ENCODE measurements around the gene UGT1A6. TPM values are rescaled to one million over a fixed set of nuclear protein-coding genes. Genes with fewer than 3 reads are reported as not detected.
A peak's percentile ranks its signal among the peaks of the same experiment; 100 is the strongest.
"Not testable (repeated sequence)": the region's sequence is repeated elsewhere in the genome, so short reads cannot be mapped to it uniquely, and the experiment has no call there.

Gene UGT1A6
- total RNA-seq, 2 experiments from 2014 or later: not detected

- no peak overlapping the region for H3K4me3 Mint-ChIP-seq
- H3K9me3 Mint-ChIP-seq (ENCODE audit: insufficient read depth): no peaks in the 10 kb centered on the region
- POLR2A ChIA-PET: no interaction called here
- no peak for ATAC-seq
- peaks cover 5% of the 10 kb centered on the region for H3K4me1 Mint-ChIP-seq (ENCODE audit: low read depth)
- no peak overlapping the region for H3K27ac Mint-ChIP-seq
- peaks cover 12% of the 10 kb centered on the region for H3K27me3 Mint-ChIP-seq (ENCODE audit: low read depth)
- CTCF ChIA-PET: no interaction called here
- no peak for DNase-seq
- no peaks in the 10 kb centered on the region for H3K36me3 Mint-ChIP-seq (ENCODE audit: low read depth)
Measured at GRCh38 chr2:233707940-233708644, 15.4 kb downstream of the UGT1A6 start.

GRCh38 chr2:233708942-233709341 lies 16.3 kb downstream of the UGT1A6 start:
- no peaks in the 10 kb centered on the region for H3K36me3 Mint-ChIP-seq (ENCODE audit: low read depth)
- ChIA-PET POLR2A (no interaction called here), CTCF (no interaction called here)
- H3K27ac Mint-ChIP-seq: no peak overlapping the region
- H3K4me1 Mint-ChIP-seq (ENCODE audit: low read depth): peaks cover 11% of the 10 kb centered on the region
- DNase-seq: no peak
- H3K9me3 Mint-ChIP-seq (ENCODE audit: insufficient read depth): no peaks in the 10 kb centered on the region
- no peak overlapping the region for H3K4me3 Mint-ChIP-seq
- no peak for ATAC-seq
- peaks cover 11% of the 10 kb centered on the region for H3K27me3 Mint-ChIP-seq (ENCODE audit: low read depth)

GRCh38 chr2:233711312-233712008 lies 18.8 kb downstream of the UGT1A6 start:
- CTCF ChIA-PET: interaction anchor here (1.0 to 1.1 kb wide), 2 partner anchors 15 to 661 kb away, joined by 3 to 4 read pairs; no protein-coding TSS in a partner anchor
- no peak overlapping the region for H3K27ac Mint-ChIP-seq
- H3K4me3 Mint-ChIP-seq: no peak overlapping the region
- no peaks in the 10 kb centered on the region for H3K9me3 Mint-ChIP-seq (ENCODE audit: insufficient read depth)
- DNase-seq (peak; percentile 78), ATAC-seq (peak; percentile 84)
- no peaks in the 10 kb centered on the region for H3K36me3 Mint-ChIP-seq (ENCODE audit: low read depth)
- H3K27me3 Mint-ChIP-seq (ENCODE audit: low read depth): peaks cover 12% of the 10 kb centered on the region
- peaks cover 16% of the 10 kb centered on the region for H3K4me1 Mint-ChIP-seq (ENCODE audit: low read depth)
- POLR2A ChIA-PET: no interaction called here

- Mint-ChIP-seq H3K27me3 (ENCODE audit: low read depth) (peaks cover 12% of the 10 kb centered on the region), H3K4me1 (ENCODE audit: low read depth) (peaks cover 16% of the 10 kb centered on the region), H3K36me3 (ENCODE audit: low read depth) (no peaks in the 10 kb centered on the region), H3K9me3 (ENCODE audit: insufficient read depth) (no peaks in the 10 kb centered on the region), H3K4me3 (no peak within 1 kb of the TSS), H3K27ac (no peak within 1 kb of the TSS)
- ChIA-PET CTCF (interaction anchor here (0.7 kb wide), 1 partner anchor 236 kb away, joined by 3 read pairs; no protein-coding TSS in a partner anchor), POLR2A (no interaction called here)
- DNase-seq (no peak), ATAC-seq (no peak)
Measured at GRCh38 chr2:233712611-233713261, 20.0 kb downstream of the UGT1A6 start, which contains the start of gene UGT1A5. Gene UGT1A5, plus strand, starts transcription at chr2:233712907. Its CDS starts 85 bp downstream, at chr2:233712992.

GRCh38 chr2:233713262-233713615 lies 20.5 kb downstream of the UGT1A6 start:
- Mint-ChIP-seq H3K36me3 (ENCODE audit: low read depth) (no peaks in the 10 kb centered on the region), H3K27me3 (ENCODE audit: low read depth) (peaks cover 12% of the 10 kb centered on the region), H3K27ac (no peak overlapping the region), H3K4me1 (ENCODE audit: low read depth) (peaks cover 16% of the 10 kb centered on the region), H3K4me3 (no peak overlapping the region), H3K9me3 (ENCODE audit: insufficient read depth) (no peaks in the 10 kb centered on the region)
- ATAC-seq: no peak
- POLR2A ChIA-PET: no interaction called here
- CTCF ChIA-PET: no interaction called here
- DNase-seq: no peak

- H3K27me3 Mint-ChIP-seq (ENCODE audit: low read depth): peaks cover 13% of the 10 kb centered on the region
- CTCF ChIA-PET: no interaction called here
- H3K4me1 Mint-ChIP-seq (ENCODE audit: low read depth): peaks cover 16% of the 10 kb centered on the region
- no peak overlapping the region for H3K27ac Mint-ChIP-seq
- H3K4me3 Mint-ChIP-seq: no peak overlapping the region
- POLR2A ChIA-PET: no interaction called here
- no peaks in the 10 kb centered on the region for H3K36me3 Mint-ChIP-seq (ENCODE audit: low read depth)
- no peak for DNase-seq
- H3K9me3 Mint-ChIP-seq (ENCODE audit: insufficient read depth): no peaks in the 10 kb centered on the region
- ATAC-seq: no peak
Measured at GRCh38 chr2:233714121-233714520, 21.4 kb downstream of the UGT1A6 start.

- POLR2A ChIA-PET: no interaction called here
- Mint-ChIP-seq H3K4me3 (no peak within 1 kb of the TSS), H3K4me1 (ENCODE audit: low read depth) (peaks cover 9% of the 10 kb centered on the region), H3K9me3 (ENCODE audit: insufficient read depth) (no peaks in the 10 kb centered on the region), H3K36me3 (ENCODE audit: low read depth) (no peaks in the 10 kb centered on the region), H3K27ac (no peak within 1 kb of the TSS), H3K27me3 (ENCODE audit: low read depth) (peaks cover 16% of the 10 kb centered on the region)
- DNase-seq: no peak
- no peak for ATAC-seq
- CTCF ChIA-PET: no interaction called here
Measured at GRCh38 chr2:233718552-233718951, 25.9 kb downstream of the UGT1A6 start, which contains the start of gene UGT1A4. Gene UGT1A4, plus strand, starts transcription at chr2:233718736. Its CDS starts 85 bp downstream, at chr2:233718821.

- CTCF ChIA-PET: interaction anchor here (0.7 kb wide), 1 partner anchor 84 kb away, joined by 3 read pairs; no protein-coding TSS in a partner anchor
Measured at GRCh38 chr2:233728723-233729301, 36.1 kb downstream of the UGT1A6 start, which contains the start of gene UGT1A3. Gene UGT1A3, plus strand, starts transcription at chr2:233729042. Its CDS starts 85 bp downstream, at chr2:233729127.

GRCh38 chr2:233736868-233737653 lies 44.4 kb downstream of the UGT1A6 start:
- CTCF ChIA-PET; ATAC-seq; H3K27ac Mint-ChIP-seq; H3K4me1 Mint-ChIP-seq (ENCODE audit: low read depth); DNase-seq; H3K4me3 Mint-ChIP-seq; H3K36me3 Mint-ChIP-seq (ENCODE audit: low read depth); POLR2A ChIA-PET; H3K9me3 Mint-ChIP-seq (ENCODE audit: insufficient read depth): not testable (repeated sequence)
- H3K27me3 Mint-ChIP-seq (ENCODE audit: low read depth): peaks cover 34% of the 10 kb centered on the region

More at GRCh38 chr2:233728723-233729301, 36.1 kb downstream of the UGT1A6 start, which contains the start of gene UGT1A3:
- H3K27me3 Mint-ChIP-seq (ENCODE audit: low read depth): peaks cover 5% of the 10 kb centered on the region
- ATAC-seq (no peak), DNase-seq (no peak)
- POLR2A ChIA-PET: no interaction called here
- H3K36me3 Mint-ChIP-seq (ENCODE audit: low read depth): no peaks in the 10 kb centered on the region
- H3K4me3 Mint-ChIP-seq: no peak within 1 kb of the TSS
- no peaks in the 10 kb centered on the region for H3K9me3 Mint-ChIP-seq (ENCODE audit: insufficient read depth)
- H3K4me1 Mint-ChIP-seq (ENCODE audit: low read depth): no peaks in the 10 kb centered on the region
- H3K27ac Mint-ChIP-seq: no peak within 1 kb of the TSS

GRCh38 chr2:233740870-233741269 lies 48.2 kb downstream of the UGT1A6 start:
- ATAC-seq (no peak), DNase-seq (no peak)
- Mint-ChIP-seq H3K27me3 (ENCODE audit: low read depth) (peaks cover 20% of the 10 kb centered on the region), H3K4me1 (ENCODE audit: low read depth) (no peaks in the 10 kb centered on the region), H3K36me3 (ENCODE audit: low read depth) (no peaks in the 10 kb centered on the region), H3K27ac (no peak overlapping the region), H3K9me3 (ENCODE audit: insufficient read depth) (no peaks in the 10 kb centered on the region), H3K4me3 (no peak overlapping the region)
- ChIA-PET CTCF (no interaction called here), POLR2A (no interaction called here)

- POLR2A ChIA-PET: no interaction called here
- Mint-ChIP-seq H3K27ac (no peak overlapping the region), H3K4me1 (ENCODE audit: low read depth) (no peaks in the 10 kb centered on the region), H3K4me3 (no peak overlapping the region), H3K9me3 (ENCODE audit: insufficient read depth) (no peaks in the 10 kb centered on the region), H3K36me3 (ENCODE audit: low read depth) (no peaks in the 10 kb centered on the region), H3K27me3 (ENCODE audit: low read depth) (peaks cover 23% of the 10 kb centered on the region)
- CTCF ChIA-PET: no interaction called here
- DNase-seq (no peak), ATAC-seq (no peak)
Measured at GRCh38 chr2:233743464-233744259, 51.0 kb downstream of the UGT1A6 start.

Data from activated CD8-positive, alpha-beta T cell treated with anti-CD3 and anti-CD28 coated beads, Interleukin-2, amount 10 ng/mL, durations not matched to agents 7 days and 5 days (primary cell).